Osteocyte (in vitro differentiated cells): ENCODE data around the gene DNMBP. TPM values are rescaled to one million over a fixed set of nuclear protein-coding genes. Genes with fewer than 3 reads are reported as not detected.

Experiments used
- DNase-seq: peaks from one replicate; pipeline ENCODE4 v3.0.0; 2021; ENCODE audit warnings: mixed read lengths; ENCODE audit not compliant: unreplicated experiment; ENCODE audit errors: extremely low spot score
- H3K27ac Mint-ChIP-seq: one replicate; pipeline ENCODE4 v1.8.0; 2021; ENCODE audit warnings: mild to moderate bottlenecking, mixed read lengths; ENCODE audit not compliant: unreplicated experiment
- H3K27me3 Mint-ChIP-seq: one replicate; pipeline ENCODE4 v1.8.0; 2021; ENCODE audit warnings: mixed read lengths; ENCODE audit not compliant: unreplicated experiment
- H3K36me3 Mint-ChIP-seq: one replicate; pipeline ENCODE4 v1.8.0; 2021; ENCODE audit warnings: mixed read lengths; ENCODE audit not compliant: unreplicated experiment
- H3K4me1 Mint-ChIP-seq: one replicate; pipeline ENCODE4 v1.8.0; 2021; ENCODE audit warnings: mixed read lengths; ENCODE audit not compliant: unreplicated experiment
- H3K4me3 Mint-ChIP-seq: one replicate; pipeline ENCODE4 v1.8.0; 2021; ENCODE audit warnings: mild to moderate bottlenecking, moderate library complexity, mixed read lengths; ENCODE audit not compliant: unreplicated experiment
- H3K9me3 Mint-ChIP-seq: one replicate; pipeline ENCODE4 v1.8.0; 2021; ENCODE audit warnings: mixed read lengths; ENCODE audit not compliant: unreplicated experiment
- CTCF ChIP-seq: fragments of 200-600 bp; sonication (generic); IDR thresholded peaks from 2 replicates; pipeline ENCODE4 v1.5.0; 2021; ENCODE audit warnings: antibody characterized with exemption, mild to moderate bottlenecking, moderate library complexity
- total RNA-seq: library from RNA; stranded (reverse); gene quantifications from 2 replicates; pipeline ENCODE4 v1.2.1, GENCODE V29; 2021

Gene DNMBP
- total RNA-seq, 1 donor from 2014 or later = 16.2 TPM

DNA sequence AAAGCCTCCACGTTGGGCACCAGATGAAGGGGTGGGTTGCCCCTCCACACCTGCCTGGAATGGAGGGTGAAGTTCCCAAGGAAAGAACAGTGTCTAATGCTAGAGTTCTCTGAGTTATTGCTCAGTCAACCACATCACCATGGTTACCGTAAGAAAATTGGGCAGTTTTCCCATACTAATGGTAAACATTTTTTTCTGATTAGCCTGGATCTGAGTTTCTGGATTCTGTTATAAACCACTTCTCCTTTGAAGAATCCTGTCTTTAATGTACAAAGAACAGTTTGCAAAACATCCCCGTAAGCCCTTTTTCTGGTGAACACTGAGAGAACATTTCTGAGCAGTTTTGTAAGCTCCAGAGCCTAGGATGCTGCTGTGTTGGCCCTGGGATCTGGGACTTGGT lies 181.8 kb downstream of the DNMBP start:
- Mint-ChIP-seq H3K4me3 (no peak overlapping the region), H3K27me3 (peaks cover 3% of the 10 kb centered on the region), H3K36me3 (no peaks in the 10 kb centered on the region), H3K27ac (no peak overlapping the region), H3K9me3 (peaks cover 8% of the 10 kb centered on the region), H3K4me1 (no peaks in the 10 kb centered on the region)
- DNase-seq = no peak
- TF ChIP-seq CTCF = no peak

Other genes starting within 250 kb of the DNMBP start
- 0.24 and 0.39 TPM in 2 replicates for gene ABCC2, start 227.3 kb downstream of the DNMBP start, total RNA-seq
- not detected in 2 replicates for gene CPN1, start 71.9 kb upstream of the DNMBP start, total RNA-seq
- gene ERLIN1, start 176.1 kb upstream of the DNMBP start, total RNA-seq = 28.2 and 34.4 TPM in 2 replicates
- gene CHUK, start 219.6 kb upstream of the DNMBP start, total RNA-seq = 17.8 and 18.6 TPM in 2 replicates